HG03520 (cell line): ENCODE measurements around the gene TNK2.
A peak's percentile ranks its signal among the peaks of the same experiment; 100 is the strongest.
"Not testable (repeated sequence)": the region's sequence is repeated elsewhere in the genome, so short reads cannot be mapped to it uniquely, and the experiment has no call there.

Experiments
- ATAC-seq: cut with Tn5 transposase; IDR thresholded peaks from one replicate; pipeline ENCODE4 v1.9.1; 2021; ENCODE audit warnings: mild to moderate bottlenecking, moderate library complexity; ENCODE audit not compliant: unreplicated experiment

Gene TNK2

GRCh38 chr3:195907934-195908693 lies at the start of gene TNK2:
TSS of gene TNK2 (minus strand) at chr3:195908551. CDS start at chr3:195888588, 19,963 bp downstream.
- ATAC-seq = no peak

GRCh38 chr3:195956577-195956976 lies 48.2 kb upstream of the TNK2 start:
- ATAC-seq = no peak

DNA sequence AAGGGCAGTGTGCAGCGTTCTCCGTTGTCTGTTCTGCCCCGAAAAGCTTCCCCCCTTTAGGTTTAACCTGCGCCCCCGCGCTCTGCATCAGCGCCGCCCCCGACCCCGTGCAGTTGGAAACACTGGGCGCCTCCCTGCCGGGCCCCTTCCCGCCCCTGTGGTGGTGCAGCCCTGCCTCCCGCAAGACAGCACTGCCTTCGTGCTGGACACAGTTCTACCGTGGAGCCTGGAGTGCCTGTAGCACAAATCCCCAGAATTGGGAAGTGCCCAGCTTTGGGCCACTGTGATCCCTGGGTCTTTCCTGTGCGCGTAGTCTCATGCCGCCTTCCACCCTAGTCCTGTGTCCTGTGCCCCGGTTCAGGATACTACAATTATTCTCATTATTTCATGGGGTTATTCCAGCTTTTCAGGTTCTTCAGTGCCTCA lies 47.1 kb upstream of the TNK2 start:
- not testable (repeated sequence) for ATAC-seq

DNA sequence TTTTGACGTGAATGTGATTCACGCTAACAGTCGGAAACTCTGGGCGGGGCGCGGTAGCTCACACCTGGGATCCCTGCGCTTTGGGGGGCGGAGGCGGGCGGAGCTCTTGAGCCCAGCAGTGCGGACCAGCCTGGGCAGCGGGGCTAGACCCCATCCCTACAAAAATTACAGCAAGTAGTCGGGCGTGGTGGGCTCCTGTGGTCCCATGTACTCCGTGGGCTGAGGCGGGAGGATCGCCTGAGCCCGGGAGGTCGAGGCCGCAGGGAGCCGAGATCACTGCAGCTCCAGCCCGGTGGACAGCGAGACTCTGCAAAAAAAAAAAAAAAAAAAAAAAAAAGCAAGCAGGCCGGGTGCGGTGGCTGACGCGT lies 46.4 kb upstream of the TNK2 start:
- ATAC-seq = peak; percentile 36

- peak; percentile 99 for ATAC-seq
These were observed 45.9 kb upstream of the TNK2 start for GRCh38 chr3:195954052-195954751.

DNA sequence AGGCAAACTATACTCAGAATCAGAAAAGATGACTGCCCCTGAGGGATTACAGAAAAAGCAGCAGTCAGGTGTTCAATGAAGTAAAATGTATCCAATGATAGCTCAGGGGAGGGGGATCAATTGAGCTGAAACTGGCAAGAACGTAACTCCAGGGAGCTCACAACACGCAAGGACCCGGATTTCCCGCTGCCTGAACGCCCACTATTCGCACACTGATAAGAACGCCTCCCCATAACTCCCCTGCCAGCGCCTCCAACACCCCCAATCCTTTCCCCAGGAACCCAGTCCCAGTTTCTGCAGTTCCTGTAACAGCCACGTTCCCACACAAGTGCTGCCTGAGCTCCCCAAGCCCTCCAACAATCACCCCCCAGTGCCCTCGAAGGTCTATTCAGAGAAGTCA lies 44.2 kb upstream of the TNK2 start:
- not testable (repeated sequence) for ATAC-seq

DNA sequence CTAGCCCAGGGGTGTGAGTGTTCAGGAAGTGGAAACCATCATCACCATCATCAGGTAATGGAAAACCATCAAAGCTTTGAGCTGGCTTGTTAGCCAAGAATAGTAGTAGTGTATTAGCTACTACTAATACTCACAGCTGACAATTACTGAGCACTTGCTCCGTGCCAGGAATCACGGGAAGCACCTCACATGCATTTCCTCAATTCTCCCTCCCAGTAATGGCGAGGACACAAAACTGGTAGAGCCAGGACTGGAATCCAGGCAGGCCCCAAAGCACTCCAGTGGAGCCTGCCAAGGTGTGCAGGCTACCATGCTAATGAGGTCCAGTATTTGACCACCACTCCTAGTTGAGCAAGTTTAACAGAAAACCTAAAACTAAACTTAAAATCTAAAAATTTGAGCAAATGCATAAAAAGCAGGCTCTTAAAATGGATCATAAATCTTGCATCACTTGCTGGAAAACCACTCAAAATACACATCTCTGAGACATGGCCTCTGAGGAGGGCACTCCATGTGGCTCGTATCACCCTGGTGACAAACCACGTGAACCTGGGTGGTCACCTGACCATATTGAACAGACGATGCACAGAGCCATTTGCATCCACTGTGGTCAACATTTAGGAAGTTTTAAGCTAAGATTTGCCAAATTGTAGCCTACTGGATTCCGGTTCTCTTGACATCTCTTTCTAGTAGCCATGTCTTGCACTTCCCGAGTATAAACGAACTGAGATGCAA lies 43.3 kb upstream of the TNK2 start:
- not testable (repeated sequence) for ATAC-seq

GRCh38 chr3:195950731-195951130 lies 42.4 kb upstream of the TNK2 start:
- not testable (repeated sequence) for ATAC-seq

GRCh38 chr3:195950164-195950563 lies 41.8 kb upstream of the TNK2 start:
- ATAC-seq = not testable (repeated sequence)

GRCh38 chr3:195946910-195947699 lies 38.8 kb upstream of the TNK2 start:
- not testable (repeated sequence) for ATAC-seq

- not testable (repeated sequence) for ATAC-seq
These were observed 33.0 kb upstream of the TNK2 start for GRCh38 chr3:195941265-195941815.

- ATAC-seq = not testable (repeated sequence)
These were observed 32.5 kb upstream of the TNK2 start for GRCh38 chr3:195940806-195941205.

DNA sequence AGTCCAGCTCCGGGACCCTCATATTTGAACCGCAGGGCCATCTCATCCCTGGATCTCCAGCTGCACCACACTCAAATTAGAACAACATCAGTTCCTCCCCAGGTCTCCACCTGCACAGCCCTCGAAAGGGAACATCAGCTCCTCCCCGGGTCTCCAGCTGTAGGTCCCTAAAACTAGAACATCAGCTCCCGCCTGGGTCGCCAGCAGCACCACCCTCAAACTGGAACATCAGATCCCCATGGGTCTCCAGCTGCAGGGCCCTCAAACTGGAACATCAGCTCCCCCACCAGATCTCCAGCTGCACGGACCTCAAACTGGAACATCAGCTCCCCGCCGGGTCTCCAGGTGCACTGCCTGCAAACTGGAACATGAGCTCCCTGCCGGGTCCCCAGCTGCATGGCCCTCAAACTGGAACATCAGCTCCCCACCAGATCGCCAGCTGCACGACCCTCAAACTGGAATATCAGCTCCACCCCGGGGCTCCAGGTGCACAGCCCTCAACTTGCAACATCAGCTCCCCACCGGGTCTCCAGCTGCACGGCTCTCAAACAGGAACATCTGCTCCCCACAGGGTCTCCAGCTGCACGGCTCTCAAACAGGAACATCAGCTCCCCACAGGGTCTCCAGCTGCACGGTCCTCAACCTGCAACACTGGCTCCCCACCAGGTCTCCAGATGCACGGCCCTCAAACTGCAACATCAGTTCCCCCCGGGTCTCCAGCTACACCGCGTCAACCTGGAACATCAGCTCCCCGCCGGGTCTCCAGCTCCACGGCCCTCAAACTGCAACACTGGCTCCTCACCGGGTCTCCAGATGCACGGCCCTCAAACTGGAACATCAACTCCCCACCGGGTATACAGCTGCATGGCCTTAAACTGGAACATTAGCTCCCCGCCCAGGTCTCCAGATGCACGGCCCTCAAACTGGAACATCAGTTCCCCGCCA lies 31.4 kb upstream of the TNK2 start:
- not testable (repeated sequence) for ATAC-seq

GRCh38 chr3:195933044-195933430 lies 24.7 kb upstream of the TNK2 start:
- ATAC-seq = not testable (repeated sequence)

GRCh38 chr3:195932418-195933043 lies 24.2 kb upstream of the TNK2 start:
- no peak for ATAC-seq

DNA sequence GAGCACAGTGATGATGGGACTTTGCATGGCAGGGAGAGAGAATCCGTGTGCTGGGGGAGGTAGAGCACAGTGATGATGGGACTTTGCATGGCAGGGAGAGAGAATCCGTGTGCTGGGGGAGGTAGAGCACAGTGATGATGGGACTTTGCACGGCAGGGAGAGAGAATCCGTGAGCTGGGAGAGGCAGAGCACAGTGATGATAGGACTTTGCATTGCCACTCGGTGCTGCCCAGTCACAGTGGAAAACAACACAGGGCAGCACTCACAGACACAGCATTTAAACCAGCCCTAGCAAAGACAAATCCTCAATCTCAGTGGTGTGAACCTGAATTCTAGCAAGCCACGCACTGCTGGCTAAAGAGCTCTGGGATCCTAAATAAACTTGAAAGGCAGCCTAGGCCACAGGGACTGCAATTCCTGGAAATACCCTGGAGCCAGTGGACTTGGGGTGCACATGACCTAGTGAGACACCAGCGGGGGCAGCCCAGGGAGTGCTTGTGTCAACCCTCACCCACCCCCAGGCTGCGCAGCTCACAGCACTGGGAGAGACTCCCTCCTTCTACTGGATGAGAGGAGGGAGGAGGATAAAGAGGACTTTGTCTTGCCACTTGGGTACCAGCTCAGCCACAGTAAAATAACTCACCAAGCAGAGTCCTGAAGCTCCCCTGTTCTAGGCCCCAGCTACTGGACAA lies 23.4 kb upstream of the TNK2 start:
- no peak for ATAC-seq

GRCh38 chr3:195929452-195929851 lies 21.1 kb upstream of the TNK2 start:
- ATAC-seq = no peak

DNA sequence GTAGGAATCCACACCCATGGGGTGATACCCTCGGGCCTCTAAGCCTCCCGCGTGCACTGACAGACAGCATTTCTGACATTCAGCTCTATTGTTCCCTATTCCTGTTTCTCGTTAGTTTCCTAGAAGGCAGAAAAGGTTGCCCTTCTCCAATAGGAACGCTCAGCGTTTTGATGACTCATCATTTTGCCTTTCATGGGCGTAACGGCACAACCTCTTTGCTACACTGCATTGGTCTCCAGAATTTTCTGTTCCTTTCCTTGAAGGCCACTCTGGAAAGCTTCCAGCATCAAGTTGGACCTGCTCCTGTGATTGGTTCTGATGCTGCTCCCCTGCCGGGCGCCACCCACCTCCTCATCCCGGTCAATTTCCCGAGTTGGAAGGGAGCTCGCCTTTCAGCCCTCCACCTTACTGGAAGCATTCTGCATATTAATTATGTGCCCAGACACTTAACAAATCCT lies 13.0 kb upstream of the TNK2 start:
- no peak for ATAC-seq
